GM21360 (cell line): ENCODE measurements around the gene CMTM6.
"Not testable (repeated sequence)": the region's sequence is repeated elsewhere in the genome, so short reads cannot be mapped to it uniquely, and the experiment has no call there.

Source experiments
- ATAC-seq: cut with Tn5 transposase; IDR thresholded peaks from one replicate; pipeline ENCODE4 v1.9.1; 2021; ENCODE audit warnings: mild to moderate bottlenecking, moderate library complexity; ENCODE audit not compliant: unreplicated experiment

Gene CMTM6

GRCh38 chr3:32502118-32502945 is at the start of gene CMTM6:
Gene CMTM6, minus strand, starts transcription at chr3:32502852. Its CDS starts 107 bp downstream, at chr3:32502745.
- peak; percentile 74 for ATAC-seq

DNA sequence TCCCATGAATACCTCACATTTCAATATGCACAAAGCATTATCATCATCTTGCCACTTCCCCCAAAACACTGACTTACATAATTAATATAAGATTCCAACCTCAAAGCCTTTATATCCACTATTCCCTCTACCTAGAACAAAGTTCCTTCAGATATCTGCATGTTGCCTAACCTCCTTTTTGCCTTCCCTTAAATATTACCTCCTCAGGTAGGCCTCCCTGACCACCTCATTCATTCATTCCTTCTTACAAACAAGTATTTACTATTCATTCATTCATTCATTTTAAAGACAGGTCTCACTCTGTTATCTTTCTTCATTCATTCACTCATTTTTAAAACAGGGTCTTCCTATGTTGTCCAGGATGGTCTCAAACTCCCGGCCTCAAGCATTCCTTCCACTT is 49.4 kb upstream of the CMTM6 start:
- no peak for ATAC-seq

DNA sequence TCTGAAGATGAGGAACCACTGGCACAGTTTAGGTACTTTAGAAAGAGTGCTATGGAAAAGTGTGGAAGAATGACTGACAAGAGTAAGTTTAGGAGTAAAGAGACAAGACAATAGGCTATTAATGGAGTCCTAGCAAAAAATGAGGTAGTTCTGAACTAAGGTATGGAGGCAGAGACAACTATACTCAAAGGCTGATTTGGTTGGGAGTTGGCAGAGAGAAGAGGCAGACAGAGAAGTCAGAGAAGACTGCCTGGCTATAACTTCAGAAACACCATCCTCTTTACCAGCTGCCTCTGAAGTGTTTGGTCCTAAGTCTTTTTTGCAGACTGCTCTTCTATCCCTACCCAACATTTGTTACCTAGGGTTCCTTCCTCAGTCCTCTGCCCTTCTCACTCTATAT is 48.8 kb upstream of the CMTM6 start:
- no peak for ATAC-seq

DNA sequence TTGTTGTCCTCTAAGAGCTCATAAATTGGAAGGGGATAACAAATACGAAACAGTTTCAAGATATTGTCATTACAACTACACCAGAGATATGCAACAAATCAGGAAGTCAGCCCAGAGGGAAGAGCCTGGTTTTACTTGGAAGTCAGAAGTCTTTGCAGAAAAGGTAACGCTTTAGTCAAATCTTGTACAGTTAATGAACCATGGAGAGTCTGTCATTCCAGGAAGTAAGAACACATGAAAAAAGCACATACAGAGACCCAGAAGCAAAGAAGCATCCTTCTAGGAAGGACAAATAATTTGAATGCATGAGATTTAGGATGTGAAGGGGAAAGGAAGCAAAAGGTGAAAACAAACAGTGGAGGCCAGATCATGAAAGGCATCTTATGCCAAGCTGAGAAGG is 48.4 kb upstream of the CMTM6 start:
- no peak for ATAC-seq

DNA sequence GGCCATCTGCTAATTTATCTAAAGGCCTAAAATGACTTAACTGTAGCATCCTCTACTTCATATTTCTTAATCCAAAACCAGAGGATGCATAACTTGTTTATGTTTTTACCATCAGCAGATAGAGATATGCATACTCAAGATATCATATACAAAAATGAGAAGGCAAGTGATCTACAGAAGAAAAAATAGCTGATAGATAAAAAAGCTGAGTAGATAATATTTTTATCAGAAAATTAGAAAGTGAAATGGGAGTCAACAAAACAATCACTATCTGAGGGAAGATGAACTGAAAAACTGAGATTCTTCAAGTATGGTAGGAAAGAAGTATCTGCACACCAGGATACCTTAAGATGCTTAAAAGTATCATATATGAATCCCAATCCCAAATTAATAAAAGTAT is 42.7 kb upstream of the CMTM6 start:
- ATAC-seq = no peak

DNA sequence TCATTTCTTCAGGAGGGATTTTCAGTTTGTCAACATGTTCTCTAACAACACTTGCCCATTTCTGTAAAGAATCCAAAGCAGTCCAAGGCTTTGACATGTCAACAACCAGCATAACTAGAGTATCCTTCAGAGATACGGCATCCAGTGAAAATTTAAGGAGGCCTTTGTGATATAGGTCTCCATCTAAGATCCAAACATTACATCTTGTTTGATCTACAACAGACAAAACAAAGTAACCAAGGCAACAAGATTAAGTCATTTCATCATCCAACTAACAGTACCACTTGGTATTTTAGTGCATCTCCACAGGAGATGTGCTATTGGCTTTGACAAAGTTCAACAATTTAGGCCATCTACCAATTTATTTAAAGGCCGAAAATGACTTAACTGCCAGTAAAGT is 42.2 kb upstream of the CMTM6 start:
- ATAC-seq = no peak

GRCh38 chr3:32542807-32543206 is 40.2 kb upstream of the CMTM6 start:
- no peak for ATAC-seq

DNA sequence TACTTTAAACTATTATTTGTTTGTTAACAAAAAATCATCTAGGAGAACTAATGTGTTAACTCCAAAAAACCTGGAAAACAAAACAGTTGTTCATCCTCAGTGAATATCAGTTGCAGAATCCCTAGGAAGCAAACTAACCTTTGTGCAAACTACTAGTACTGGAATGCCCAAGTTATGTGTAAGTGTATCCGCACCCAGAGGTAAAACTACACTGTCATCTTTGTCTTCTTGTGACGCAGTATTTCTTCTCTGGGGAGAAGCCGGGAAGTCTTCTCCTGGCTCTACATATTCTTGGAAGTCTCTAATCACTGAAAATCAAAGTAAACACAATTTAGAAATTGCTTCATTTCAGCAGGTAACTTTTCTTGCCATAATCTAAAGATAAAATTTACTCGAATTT is 38.2 kb upstream of the CMTM6 start:
- ATAC-seq = no peak

DNA sequence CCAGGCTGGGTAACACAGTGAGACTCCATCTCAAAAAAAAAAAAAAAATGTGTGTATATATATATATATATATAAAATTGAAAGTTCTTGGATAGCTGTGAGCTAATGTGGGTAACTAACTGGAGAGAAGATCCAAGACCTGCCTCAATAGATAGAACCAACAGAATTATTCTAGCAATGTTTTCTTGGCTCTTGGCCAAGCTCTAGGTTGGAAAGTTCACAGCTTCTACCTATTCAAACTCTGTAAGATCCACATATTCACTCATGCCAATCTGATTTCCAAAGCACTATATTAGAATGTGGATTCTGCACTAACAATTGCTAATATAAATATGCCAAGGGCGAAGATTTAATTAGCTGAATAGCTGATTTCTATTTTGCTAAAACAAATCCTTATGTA is 29.8 kb upstream of the CMTM6 start:
- no peak for ATAC-seq

DNA sequence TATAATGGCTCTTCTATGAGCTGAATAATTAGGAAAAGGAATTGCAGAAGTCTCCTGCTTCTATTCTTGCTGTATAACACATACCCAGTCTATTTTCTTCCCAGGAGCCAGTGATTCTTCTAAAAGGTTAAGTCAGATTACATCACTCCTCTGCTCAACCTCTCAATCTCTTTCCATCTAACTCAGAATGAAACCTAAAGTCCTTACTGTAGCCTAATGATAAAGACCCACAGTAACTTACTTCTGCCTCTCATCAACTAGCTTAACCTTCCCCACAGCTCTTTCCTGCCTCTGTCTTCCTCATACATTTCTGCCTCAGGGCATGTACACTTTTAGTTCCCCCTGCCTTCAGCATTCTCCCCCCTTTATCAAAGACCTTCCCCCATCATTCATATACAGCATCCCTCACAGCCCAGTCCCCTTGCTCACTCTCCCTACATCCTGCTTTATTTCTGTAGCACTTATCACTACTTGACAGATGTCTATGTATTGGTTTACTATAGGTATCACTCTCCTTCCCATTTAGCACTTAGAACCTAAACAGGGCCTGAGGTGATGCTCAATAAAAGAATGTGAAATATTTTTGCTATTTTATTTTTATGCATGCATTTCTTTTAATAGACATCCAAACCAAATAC is 28.5 kb upstream of the CMTM6 start:
- ATAC-seq = no peak

DNA sequence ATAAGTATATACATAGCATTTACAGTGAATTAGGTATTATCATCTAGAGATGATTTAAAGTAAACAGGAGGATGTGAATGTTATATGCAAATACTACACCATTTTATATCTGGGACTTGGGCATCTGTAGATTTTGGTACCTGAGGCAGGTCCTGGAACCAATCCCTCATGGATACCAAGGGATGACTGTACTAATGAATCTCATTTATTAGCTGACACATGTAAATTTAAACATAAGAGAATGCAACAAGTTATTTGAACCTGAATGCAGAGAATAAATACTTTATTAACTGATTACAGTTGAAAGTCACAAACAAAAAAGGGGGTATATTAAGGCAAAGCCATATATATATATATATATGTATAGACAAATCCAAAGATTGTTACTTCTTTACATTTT is 23.1 kb upstream of the CMTM6 start:
- no peak for ATAC-seq

- ATAC-seq = no peak
These were observed 20.0 kb upstream of the CMTM6 start for GRCh38 chr3:32522682-32523081.

DNA sequence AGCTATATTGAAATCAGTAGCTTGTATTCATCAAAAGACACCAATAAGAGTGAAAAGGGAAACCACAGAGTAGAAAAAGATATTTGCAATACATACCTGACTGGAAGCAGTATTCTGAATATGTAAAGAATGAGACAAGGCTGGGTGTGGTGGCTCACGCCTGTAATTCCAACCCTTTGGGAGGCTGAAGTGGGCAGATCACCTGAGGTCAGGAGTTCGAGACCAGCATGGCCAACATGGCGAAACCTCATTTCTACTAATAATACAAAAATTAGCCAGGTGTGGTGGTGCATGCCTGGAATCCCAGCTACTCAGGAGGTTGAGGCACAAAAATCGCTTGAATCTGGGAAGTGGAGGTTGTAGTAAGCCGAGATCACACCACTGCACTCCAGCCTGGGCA is 16.3 kb upstream of the CMTM6 start:
- ATAC-seq = not testable (repeated sequence)

DNA sequence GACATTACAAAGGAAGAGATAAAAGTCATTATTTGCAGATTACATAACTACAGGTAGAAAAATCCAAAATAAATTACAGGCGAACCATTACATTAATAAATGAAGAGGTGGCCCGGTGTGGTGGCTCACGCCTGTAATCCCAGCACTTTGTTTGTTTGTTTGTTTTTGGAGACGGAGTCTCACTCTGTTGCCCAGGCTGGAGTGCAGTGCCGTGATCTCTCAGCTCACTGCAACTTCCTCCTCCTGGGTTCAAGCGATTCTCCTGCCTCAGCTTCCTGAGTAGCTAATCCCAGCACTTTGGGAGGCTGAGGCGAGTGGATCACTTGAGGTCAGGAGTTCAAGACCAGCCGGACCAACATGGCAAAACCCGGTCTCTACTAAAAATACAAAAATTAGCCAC is 14.1 kb upstream of the CMTM6 start:
- ATAC-seq = peak; percentile 18

DNA sequence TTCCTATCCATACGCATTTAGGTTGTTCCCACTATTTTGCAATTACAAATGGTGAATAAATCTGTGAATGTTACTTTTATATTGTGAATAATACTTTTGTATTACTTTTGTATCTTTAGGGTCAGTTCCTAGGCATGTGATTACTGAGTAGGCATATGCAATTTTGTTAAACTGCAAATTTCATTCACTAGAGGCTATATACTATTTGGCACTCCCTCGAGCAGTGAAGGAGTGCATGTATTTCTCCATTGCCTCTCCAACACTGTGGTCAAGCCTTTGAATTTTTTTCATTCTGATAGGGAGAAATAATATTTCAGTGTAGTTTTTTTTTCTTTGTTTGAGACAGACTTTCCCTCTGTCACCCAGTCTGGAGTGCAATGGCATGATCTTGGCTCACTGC is 8.4 kb upstream of the CMTM6 start:
- ATAC-seq = no peak

DNA sequence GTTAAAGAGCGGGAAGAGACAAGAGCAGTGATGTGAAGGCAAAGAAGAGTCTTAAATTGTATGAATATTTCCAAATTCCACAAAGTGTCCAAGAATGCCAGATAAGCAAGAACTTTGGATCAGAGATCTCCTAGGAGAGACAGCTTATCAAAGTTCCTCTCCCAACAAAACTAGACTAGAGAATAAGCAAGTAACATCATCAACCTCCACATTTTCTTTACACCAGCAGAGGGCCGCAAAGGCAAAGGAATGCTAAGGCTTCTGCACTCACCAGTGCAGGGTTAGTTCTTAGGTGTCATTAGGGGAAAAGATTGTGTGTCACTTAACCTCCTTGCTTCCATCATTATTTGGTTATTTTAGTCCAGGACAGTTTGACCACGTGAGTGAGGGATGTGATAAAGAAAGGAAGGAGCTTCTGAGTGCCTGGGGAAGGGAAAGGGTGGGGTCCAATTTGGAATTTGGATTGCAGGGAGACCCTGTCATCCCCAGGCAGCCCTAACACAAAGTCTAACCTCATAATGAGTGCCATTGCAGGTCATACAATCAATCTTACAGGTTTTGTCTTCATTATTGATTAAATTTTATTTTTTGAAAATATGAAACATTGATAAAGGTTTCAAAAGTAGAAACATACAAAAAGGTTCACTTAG is 7.5 kb upstream of the CMTM6 start:
- ATAC-seq = peak; percentile 77

DNA sequence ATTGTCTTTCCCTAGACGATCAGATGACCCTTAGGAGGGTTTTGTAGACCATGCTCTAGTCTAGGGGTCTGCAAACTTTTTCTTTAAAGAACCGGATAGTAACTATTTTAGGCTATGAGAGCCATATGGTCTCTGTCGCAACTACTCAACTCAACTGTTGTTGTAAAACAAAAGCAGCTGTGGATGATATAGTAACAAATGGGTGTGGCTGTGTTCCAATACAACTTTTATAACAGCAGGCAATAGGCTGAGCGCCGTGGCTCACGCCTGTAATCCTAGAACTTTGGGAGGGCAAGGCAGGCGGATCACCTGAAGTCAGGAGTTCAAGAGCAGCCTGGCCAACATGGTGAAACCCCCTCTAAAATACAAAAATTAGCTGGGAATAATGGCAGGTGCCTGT is 6.1 kb upstream of the CMTM6 start:
- no peak for ATAC-seq

DNA sequence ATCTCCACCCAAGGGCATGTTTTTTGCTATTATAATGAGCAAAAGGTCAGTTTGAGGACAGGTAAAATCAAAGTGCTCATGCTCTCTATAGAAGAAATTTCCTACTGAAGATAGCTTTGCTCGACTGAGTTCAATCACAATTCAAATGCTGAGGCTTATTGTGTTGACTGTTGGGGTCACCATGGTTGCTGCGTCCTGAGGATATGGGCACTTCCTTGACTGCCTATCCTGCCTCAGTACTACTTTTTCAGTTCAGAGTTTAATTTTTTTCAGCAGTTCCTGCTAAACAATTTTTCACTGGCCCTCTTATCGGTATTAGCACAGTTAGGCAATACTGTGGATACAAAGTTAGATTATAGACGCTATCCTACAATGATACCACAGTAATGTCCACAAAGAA is 3.8 kb upstream of the CMTM6 start:
- no peak for ATAC-seq

DNA sequence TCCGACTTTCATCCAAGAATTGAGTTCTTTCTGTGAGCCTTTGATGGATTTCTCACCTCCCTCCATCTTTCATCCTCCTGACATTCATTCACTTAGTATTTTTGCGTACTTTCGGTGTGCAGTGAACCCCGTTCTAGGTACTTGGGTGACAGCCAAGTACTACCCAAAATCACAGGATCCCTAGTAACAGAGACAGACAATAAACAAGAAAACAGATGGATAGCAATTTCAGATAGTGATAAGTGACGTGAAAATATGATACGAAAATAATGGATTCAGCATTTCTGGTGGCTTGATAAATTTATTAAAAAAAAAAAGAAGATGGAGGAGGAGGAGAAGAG is 264 bp upstream of the CMTM6 start:
- ATAC-seq = no peak

DNA sequence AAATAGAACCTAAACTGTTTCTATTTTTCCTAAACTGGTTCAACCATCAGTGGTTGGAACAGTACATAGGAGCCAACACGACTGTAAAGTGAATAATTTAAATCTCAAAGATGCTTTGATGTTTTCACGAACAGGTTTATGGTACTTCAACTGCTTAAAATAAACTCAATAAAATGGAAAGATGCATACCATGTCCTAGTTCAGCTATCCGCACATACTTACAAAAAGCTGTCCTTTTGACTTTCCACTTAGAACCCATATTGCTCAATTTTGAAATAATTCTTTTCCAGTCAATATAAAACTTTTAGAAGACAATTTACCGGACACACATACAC is 902 bp downstream of the CMTM6 start:
- no peak for ATAC-seq

DNA sequence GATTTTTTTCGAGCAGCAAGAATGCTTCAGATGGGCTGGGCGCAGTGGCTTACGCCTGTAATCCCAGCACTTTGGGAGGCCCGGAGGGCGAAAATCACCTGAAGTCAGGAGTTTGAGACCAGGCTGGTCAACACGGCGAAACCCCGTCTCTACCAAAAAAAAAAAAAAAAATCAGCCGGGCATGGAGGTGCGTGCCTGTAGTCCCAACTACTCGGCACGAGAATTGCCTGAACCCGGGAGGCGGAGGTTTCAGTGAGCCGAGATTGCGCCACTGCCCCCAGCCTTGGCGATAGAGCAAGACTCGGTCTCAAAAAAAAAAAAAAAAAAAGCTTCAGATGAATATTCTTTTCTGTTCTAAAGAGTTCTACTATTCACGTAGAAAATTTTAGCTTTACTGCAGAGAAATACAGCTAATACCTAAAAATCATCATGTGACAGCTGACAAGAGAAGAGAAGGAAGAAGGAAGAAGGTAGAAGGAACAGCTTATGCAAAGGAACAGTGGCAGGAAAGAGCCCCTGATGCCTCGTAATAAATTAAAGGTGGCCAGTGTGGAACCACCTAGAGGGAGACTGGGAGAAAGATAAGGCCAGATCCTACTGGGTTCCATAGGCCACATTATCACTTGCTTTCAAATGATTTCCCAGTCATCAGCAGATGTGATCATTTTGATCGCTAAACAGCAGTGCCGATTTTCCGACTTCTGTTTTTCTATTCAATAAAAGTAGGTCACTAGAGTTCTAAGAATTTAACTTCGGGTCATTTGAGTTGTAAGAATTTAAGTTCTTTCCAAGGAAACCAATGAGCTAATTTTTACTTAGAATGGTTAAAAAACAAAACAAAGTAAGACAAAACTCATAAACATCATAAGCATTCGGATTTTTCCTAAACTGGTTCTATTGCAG is 1.5 kb downstream of the CMTM6 start:
- ATAC-seq = no peak
